ENCODE data around the gene POLR1G. TPM values are rescaled to one million over a fixed set of nuclear protein-coding genes. Genes with fewer than 3 reads are reported as not detected.

The POLR1G gene, protein sequence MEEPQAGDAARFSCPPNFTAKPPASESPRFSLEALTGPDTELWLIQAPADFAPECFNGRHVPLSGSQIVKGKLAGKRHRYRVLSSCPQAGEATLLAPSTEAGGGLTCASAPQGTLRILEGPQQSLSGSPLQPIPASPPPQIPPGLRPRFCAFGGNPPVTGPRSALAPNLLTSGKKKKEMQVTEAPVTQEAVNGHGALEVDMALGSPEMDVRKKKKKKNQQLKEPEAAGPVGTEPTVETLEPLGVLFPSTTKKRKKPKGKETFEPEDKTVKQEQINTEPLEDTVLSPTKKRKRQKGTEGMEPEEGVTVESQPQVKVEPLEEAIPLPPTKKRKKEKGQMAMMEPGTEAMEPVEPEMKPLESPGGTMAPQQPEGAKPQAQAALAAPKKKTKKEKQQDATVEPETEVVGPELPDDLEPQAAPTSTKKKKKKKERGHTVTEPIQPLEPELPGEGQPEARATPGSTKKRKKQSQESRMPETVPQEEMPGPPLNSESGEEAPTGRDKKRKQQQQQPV
- 41.0 to 57.9 TPM (median 48.2 TPM) in 5 replicates for total RNA-seq (2022; extraction: Qiagen RNA extraction; ENCODE audit: low read depth)

DNA sequence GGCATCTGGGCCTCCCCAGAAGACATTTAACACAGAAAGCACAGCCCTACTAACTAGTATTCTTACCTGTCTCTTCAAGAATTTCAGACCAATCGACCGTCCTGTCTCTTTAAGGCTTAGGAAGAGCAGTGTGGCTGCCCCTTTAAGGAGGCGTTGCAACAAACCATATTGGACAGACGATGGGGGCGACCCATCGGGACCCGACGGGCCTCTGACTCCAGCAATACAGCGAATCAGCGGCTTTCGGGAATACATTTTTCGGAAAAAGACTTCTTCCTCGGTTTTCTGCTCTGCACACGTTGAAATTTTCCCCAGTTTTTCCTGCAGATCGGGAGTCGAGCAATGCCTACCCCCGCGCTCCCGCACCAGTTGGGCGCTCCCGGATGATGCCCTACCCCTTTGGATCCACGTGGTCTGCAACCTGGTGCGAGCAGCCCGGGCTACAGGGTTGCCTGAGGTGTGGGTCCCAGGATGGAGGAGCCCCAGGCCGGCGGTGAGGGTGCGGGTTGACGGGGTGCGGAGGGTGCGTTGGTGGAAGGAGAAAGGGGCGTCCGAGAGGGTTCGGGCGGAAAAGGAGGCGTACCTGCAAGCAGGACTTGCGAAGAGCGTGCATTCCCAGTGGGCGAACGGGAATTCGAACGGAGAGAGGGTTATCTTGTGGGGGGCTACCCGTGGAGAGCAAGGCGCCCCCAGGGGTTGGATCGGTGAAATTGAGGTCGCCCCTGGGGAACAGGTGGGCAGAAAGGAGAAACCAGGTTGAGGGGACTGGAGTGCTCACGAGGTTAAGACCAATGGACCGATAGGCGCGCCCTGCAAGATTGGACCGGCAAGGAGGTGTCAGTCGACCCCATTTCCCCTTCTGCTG is at the start of gene POLR1G:
Gene POLR1G, plus strand, starts transcription at position 419 of the 865 bp plus-strand sequence. Its CDS starts 53 bp downstream, at position 472.

DNA sequence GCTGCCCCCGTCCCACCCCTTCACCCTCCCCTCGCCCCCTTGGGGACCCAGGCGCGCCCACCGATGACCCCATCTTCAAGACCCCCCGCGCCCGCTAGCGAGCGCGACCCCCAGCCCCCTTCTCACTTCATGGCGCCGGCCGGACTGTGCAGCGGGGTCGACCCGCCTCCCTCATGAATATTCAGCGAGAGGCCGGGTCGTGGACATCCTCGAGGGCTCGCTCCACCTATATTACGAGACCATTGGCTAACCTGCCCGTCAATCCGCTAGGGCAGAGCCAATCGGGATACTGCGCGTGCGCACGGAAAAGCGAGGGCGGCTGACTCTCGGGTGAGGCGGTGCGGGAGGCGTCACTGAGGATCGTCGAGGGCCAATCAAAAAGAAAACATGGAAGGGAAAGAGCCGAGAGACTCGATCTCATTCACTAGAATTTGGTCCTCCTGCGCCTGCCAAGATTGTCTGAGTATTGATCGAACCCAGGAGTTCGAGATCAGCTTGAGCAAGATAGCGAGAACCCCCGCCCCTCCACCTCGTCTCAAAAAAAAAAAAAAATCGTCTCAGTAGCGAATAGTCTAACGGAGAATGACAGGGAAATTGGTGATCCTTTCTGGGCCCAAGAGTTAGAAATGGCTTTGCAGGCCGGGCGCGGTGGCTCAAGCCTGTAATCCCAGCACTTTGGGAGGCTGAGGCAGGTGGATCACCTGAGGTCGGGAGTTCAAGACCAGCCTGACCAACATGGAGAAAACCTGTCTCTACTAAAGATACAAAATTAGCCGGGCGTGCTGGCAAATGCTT is 35.8 kb upstream of the POLR1G start, which contains the start of gene ERCC2:
Gene ERCC2, minus strand, starts transcription at position 164 of the 795 bp plus-strand sequence. Its CDS starts 33 bp downstream, at position 131.

DNA sequence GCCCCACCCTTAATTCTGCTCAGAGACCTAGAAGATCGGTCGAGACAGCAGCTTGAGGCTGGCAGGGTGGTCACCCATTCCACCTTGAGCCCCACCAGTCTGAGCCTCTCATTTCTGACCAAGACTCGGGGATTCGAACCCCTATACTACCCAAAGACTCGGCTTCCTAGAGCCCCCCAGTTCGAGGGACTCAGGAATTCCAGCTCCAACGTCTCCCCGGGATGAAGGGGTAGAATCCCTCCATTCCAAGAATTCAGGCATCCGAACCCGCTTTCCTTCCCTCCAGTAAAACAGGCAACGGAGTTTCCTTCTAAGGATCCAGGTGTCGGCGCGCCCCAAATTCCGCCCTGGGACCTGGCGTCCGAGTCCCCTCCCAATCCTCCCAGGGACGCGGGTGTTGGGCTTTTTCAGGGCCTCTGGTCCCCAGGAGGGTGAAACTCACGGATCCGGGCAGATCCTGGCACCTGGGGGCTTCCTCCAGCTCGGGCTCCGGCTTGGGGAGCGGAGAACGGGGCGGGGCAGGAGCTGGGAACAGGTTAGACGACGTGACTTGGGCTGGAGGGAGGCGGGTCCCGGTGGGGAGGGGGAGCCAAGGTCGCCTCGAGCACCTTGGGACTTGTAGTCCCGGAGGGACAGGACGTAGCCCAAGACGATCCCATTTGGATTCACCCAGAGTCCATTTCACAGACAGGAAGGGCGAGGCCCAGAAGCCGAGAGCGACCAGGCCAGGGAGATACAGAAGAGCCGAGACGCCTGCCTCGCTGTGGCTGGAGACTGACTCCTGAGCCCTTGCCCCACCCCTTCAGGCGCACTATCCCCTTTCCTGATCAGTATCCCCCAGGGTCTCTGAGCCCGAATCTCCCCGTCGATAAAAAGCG is 1.6 kb upstream of the POLR1G start, which contains the start of gene PPP1R13L:
Gene PPP1R13L, minus strand, starts transcription at position 513 of the 878 bp plus-strand sequence. CDS start 6,751 bp downstream, outside the sequence.

DNA sequence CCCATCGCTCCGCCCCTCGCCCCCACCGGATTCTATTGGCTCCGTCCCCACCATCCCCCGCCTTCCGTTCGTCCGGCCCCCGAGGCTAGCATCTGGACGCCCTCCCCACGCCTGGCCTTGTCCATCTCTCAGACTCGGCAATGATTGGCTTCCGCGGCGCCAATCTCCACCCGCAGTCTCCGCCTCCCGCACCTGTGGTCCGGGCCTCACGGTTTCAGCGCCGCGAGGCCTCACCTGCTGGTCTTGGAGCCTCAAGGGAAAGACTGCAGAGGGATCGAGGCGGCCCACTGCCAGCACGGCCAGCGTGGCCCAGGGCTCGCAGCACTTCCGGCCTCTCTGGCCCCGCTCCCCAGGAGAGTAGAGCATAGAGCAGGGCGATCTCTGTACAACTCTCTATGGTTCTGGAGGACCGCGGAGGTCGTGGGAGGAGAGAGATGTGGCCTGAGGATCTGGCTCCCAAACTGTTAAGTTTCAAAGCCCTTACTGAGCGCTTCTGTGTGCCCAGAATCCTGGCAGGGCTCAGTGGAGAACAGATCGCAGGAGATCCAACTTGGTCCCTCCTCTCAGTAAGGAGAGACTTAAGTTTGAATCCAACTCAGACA is 17.2 kb downstream of the POLR1G start, which contains the start of gene ERCC1:
Gene ERCC1, minus strand, starts transcription at position 329 of the 602 bp plus-strand sequence. CDS start 543 bp downstream, outside the sequence.

Other genes with a start within 250 kb of the POLR1G start
- 0.08 to 0.13 TPM (median 0.08 TPM) in 5 replicates for gene NKPD1, start 245.7 kb upstream of the POLR1G start, total RNA-seq (2022; extraction: Qiagen RNA extraction; ENCODE audit: low read depth)
- gene TRAPPC6A, start 228.4 kb upstream of the POLR1G start, total RNA-seq (2022; extraction: Qiagen RNA extraction; ENCODE audit: low read depth), result 31.7 to 46.6 TPM (median 38.0 TPM) in 5 replicates
- 10.0 to 18.3 TPM (median 14.8 TPM) in 5 replicates for gene BLOC1S3, start 227.9 kb upstream of the POLR1G start, total RNA-seq (2022; extraction: Qiagen RNA extraction; ENCODE audit: low read depth)
- gene EXOC3L2, start 161.2 kb upstream of the POLR1G start, total RNA-seq (2022; extraction: Qiagen RNA extraction; ENCODE audit: low read depth), result 0.56 to 1.6 TPM (median 0.98 TPM) in 5 replicates
- gene MARK4, start 155.4 kb upstream of the POLR1G start, total RNA-seq (2022; extraction: Qiagen RNA extraction; ENCODE audit: low read depth), result 6.0 to 8.1 TPM (median 6.7 TPM) in 5 replicates
- not detected in 5 replicates for gene CKM, start 83.8 kb upstream of the POLR1G start, total RNA-seq (2022; extraction: Qiagen RNA extraction; ENCODE audit: low read depth)
- 0.51 to 0.74 TPM (median 0.65 TPM) in 5 replicates for gene KLC3, start 65.9 kb upstream of the POLR1G start, total RNA-seq (2022; extraction: Qiagen RNA extraction; ENCODE audit: low read depth)
- gene ERCC2, start 36.1 kb upstream of the POLR1G start, total RNA-seq (2022; extraction: Qiagen RNA extraction; ENCODE audit: low read depth), result 9.5 to 13.8 TPM (median 12.5 TPM) in 5 replicates
- gene PPP1R13L, start 1.6 kb upstream of the POLR1G start, total RNA-seq (2022; extraction: Qiagen RNA extraction; ENCODE audit: low read depth), result 24.1 to 30.7 TPM (median 26.0 TPM) in 5 replicates
- gene ERCC1, start 17.3 kb downstream of the POLR1G start, total RNA-seq (2022; extraction: Qiagen RNA extraction; ENCODE audit: low read depth), result 129 to 169 TPM (median 150 TPM) in 5 replicates
- 14.6 to 21.8 TPM (median 17.2 TPM) in 5 replicates for gene FOSB, start 61.4 kb downstream of the POLR1G start, total RNA-seq (2022; extraction: Qiagen RNA extraction; ENCODE audit: low read depth)
- 8.8 to 12.4 TPM (median 9.7 TPM) in 5 replicates for gene RTN2, start 90.4 kb downstream of the POLR1G start, total RNA-seq (2022; extraction: Qiagen RNA extraction; ENCODE audit: low read depth)
- gene PPM1N, start 91.8 kb downstream of the POLR1G start, total RNA-seq (2022; extraction: Qiagen RNA extraction; ENCODE audit: low read depth), result 6.2 to 8.0 TPM (median 7.0 TPM) in 5 replicates
- gene VASP, start 100.8 kb downstream of the POLR1G start, total RNA-seq (2022; extraction: Qiagen RNA extraction; ENCODE audit: low read depth), result 110 to 143 TPM (median 134 TPM) in 5 replicates
- gene OPA3, start 178.2 kb downstream of the POLR1G start, total RNA-seq (2022; extraction: Qiagen RNA extraction; ENCODE audit: low read depth), result 11.8 to 17.6 TPM (median 14.7 TPM) in 5 replicates
- 0.07 to 0.21 TPM (median 0.14 TPM) in 4 of 5 replicates, not detected in the other for gene GPR4, start 195.6 kb downstream of the POLR1G start, total RNA-seq (2022; extraction: Qiagen RNA extraction; ENCODE audit: low read depth)
- gene EML2, start 232.8 kb downstream of the POLR1G start, total RNA-seq (2022; extraction: Qiagen RNA extraction; ENCODE audit: low read depth), result 20.3 to 23.8 TPM (median 21.3 TPM) in 5 replicates

Measured in A549 treated with RU486 at 1 μM for 4 hours (cell line).